OCI-LY3 (cell line): ENCODE data around the gene LRFN2.

Experiments used
- H2AFZ ChIP-seq: fragments of 200-600, 300-600 bp; shearing (Covaris generic); 2 replicates; pipeline ENCODE4 v1.6.0; 2014; ENCODE audit warnings: antibody characterized with exemption, low read depth, low read length
- H3K27ac ChIP-seq: fragments of 200-600, 300-600 bp; sonication (generic); 2 replicates; pipeline ENCODE4 v1.5.1; 2014; ENCODE audit warnings: mild to moderate bottlenecking, low read length, moderate library complexity, mixed read lengths
- H3K27me3 ChIP-seq: fragments of 200-600, 300-600 bp; sonication (generic); 2 replicates; pipeline ENCODE4 v1.6.1; 2014; ENCODE audit warnings: low read depth, low read length, mixed read lengths
- H3K36me3 ChIP-seq: fragments of 200-600, 300-600 bp; sonication (generic); replicated peaks from 2 replicates; pipeline ENCODE3; 2014; ENCODE audit warnings: low read depth, low read length, mixed read lengths
- H3K4me1 ChIP-seq: fragments of 300-600, 200-600 bp; sonication (generic); 2 replicates; pipeline ENCODE4 v1.6.1; 2014; ENCODE audit warnings: low read length, mixed read lengths
- H3K4me2 ChIP-seq: fragments of 200-600, 300-600 bp; sonication (generic); 2 replicates; pipeline ENCODE4 v1.6.1; 2014; ENCODE audit warnings: low read length, mixed read lengths
- H3K4me3 ChIP-seq: fragments of 300-600, 200-600 bp; sonication (generic); 2 replicates; pipeline ENCODE4 v1.5.1; 2014; ENCODE audit warnings: antibody characterized with exemption, mild to moderate bottlenecking, low read length, moderate library complexity
- H3K79me2 ChIP-seq: fragments of 300-600, 200-600 bp; shearing (Covaris generic); 2 replicates; pipeline ENCODE4 v1.6.1; 2014; ENCODE audit warnings: mild to moderate bottlenecking, low read length, mixed read lengths
- H3K9ac ChIP-seq: fragments of 300-600, 200-600 bp; shearing (Covaris generic); 2 replicates; pipeline ENCODE4 v1.6.0; 2014; ENCODE audit warnings: mild to moderate bottlenecking, low read length, moderate library complexity
- H3K9me3 ChIP-seq: fragments of 200-600, 300-600 bp; shearing (Covaris generic); 2 replicates; pipeline ENCODE4 v1.6.1; 2014; ENCODE audit warnings: low read length, mixed read lengths; ENCODE audit not compliant: insufficient read depth
- H4K20me1 ChIP-seq: fragments of 200-600, 300-600 bp; sonication (generic); 2 replicates; pipeline ENCODE4 v1.6.1; 2016; ENCODE audit warnings: low read length, mixed read lengths; ENCODE audit not compliant: insufficient read depth
- CTCF ChIP-seq: fragments of 200-600, 300-600 bp; sonication (generic); IDR thresholded peaks from 2 replicates; pipeline ENCODE4 v1.5.1; 2014; ENCODE audit warnings: antibody characterized with exemption, low read length, low read depth
- EZH2phosphoT487 ChIP-seq: fragments of 200-600 bp; shearing (Covaris generic); IDR thresholded peaks from 2 replicates; pipeline ENCODE4 v1.6.1; 2018; ENCODE audit warnings: antibody characterized with exemption, mixed run types, low read depth

LRFN2 gene

GRCh38 chr6:40383348-40384115, 203.6 kb downstream of the LRFN2 start:
- no peak overlapping the region for H3K9ac ChIP-seq
- no peak overlapping the region for H3K4me3 ChIP-seq
- H2AFZ ChIP-seq: no peak overlapping the region
- no peaks in the 10 kb centered on the region for H3K4me1 ChIP-seq
- no peaks in the 10 kb centered on the region for H3K36me3 ChIP-seq
- H3K27me3 ChIP-seq: peaks cover 47% of the 10 kb centered on the region
- no peak for TF ChIP-seq EZH2phosphoT487
- no peak for TF ChIP-seq CTCF
- no peaks in the 10 kb centered on the region for H3K9me3 ChIP-seq
- no peak overlapping the region for H3K27ac ChIP-seq
- H3K4me2 ChIP-seq: no peak overlapping the region
- H3K79me2 ChIP-seq: no peaks in the 10 kb centered on the region
- H4K20me1 ChIP-seq: no peaks in the 10 kb centered on the region

- Histone ChIP-seq H3K36me3 (no peaks in the 10 kb centered on the region), H3K79me2 (no peaks in the 10 kb centered on the region), H3K9ac (no peak overlapping the region), H4K20me1 (no peaks in the 10 kb centered on the region), H3K27ac (no peak overlapping the region), H2AFZ (no peak overlapping the region), H3K4me3 (no peak overlapping the region), H3K4me2 (no peak overlapping the region), H3K4me1 (no peaks in the 10 kb centered on the region), H3K27me3 (peaks cover 23% of the 10 kb centered on the region; the same call in 1 of the 2 replicates), H3K9me3 (no peaks in the 10 kb centered on the region)
- TF ChIP-seq EZH2phosphoT487 (no peak), CTCF (no peak)
Measured at GRCh38 chr6:40380271-40380670, 206.9 kb downstream of the LRFN2 start.

DNA sequence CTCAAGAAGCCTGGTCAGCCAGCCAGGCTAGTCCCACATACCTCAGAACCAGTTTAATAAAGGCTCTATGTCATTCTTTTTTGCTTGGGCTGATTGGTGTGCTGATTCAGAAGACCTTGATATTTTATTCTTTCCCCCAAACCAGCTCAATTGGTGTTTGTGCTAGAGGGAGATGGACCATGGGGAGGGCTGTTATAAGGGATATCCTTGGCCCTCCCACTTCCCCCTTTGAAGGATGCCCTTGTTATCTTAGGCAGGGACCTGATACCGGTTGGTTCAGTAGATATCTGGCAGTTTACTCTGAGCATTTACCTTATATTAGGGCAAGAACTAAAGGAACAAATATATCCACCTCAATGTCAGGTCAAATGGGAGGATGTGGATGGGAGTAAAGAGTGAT, 207.4 kb downstream of the LRFN2 start:
- H3K79me2 ChIP-seq: no peaks in the 10 kb centered on the region
- TF ChIP-seq EZH2phosphoT487 (no peak), CTCF (no peak)

DNA sequence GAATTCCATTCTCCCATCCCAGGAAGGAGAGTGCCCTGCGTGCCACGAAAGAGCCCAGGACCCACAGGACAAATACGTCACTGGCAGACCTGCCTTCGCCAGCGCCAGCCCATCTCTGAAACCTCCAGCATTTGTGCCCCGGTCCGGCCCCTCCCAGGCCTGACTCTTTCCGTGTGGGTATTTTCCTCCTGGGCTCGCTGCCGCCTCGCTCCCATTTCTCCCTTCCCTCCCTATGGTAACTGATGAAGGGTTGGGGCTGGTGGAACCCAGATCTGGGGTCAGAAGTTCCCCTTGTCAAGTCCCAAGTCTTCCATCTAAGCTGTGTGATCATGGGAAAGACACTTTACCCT, 208.5 kb downstream of the LRFN2 start:
- H3K27me3 ChIP-seq: peaks cover 13% of the 10 kb centered on the region; the same call in 1 of the 2 replicates
- H2AFZ ChIP-seq: no peak overlapping the region
- no peaks in the 10 kb centered on the region for H3K9me3 ChIP-seq
- no peak overlapping the region for H3K27ac ChIP-seq
- H3K4me3 ChIP-seq: no peak overlapping the region
- H3K4me1 ChIP-seq: no peaks in the 10 kb centered on the region
- H3K79me2 ChIP-seq: no peaks in the 10 kb centered on the region
- TF ChIP-seq EZH2phosphoT487 (no peak), CTCF (no peak)
- no peaks in the 10 kb centered on the region for H4K20me1 ChIP-seq
- H3K36me3 ChIP-seq: no peaks in the 10 kb centered on the region
- H3K9ac ChIP-seq: no peak overlapping the region
- H3K4me2 ChIP-seq: no peak overlapping the region

More for the DNA sequence above, 207.4 kb downstream of the LRFN2 start:
- Histone ChIP-seq H3K9me3 (no peaks in the 10 kb centered on the region), H3K4me2 (no peak overlapping the region), H3K4me1 (no peaks in the 10 kb centered on the region), H3K4me3 (no peak overlapping the region), H4K20me1 (no peaks in the 10 kb centered on the region), H3K36me3 (no peaks in the 10 kb centered on the region), H3K9ac (no peak overlapping the region), H3K27me3 (peaks cover 19% of the 10 kb centered on the region; the same call in 1 of the 2 replicates), H3K27ac (no peak overlapping the region), H2AFZ (no peak overlapping the region)
